T-helper 9 cell (primary cell): ENCODE results near the gene PLOD2.

ENCODE experiments used
- DNase-seq: peaks from one replicate; pipeline ENCODE4 v3.0.0-alpha.2; 2020

PLOD2 gene

DNA sequence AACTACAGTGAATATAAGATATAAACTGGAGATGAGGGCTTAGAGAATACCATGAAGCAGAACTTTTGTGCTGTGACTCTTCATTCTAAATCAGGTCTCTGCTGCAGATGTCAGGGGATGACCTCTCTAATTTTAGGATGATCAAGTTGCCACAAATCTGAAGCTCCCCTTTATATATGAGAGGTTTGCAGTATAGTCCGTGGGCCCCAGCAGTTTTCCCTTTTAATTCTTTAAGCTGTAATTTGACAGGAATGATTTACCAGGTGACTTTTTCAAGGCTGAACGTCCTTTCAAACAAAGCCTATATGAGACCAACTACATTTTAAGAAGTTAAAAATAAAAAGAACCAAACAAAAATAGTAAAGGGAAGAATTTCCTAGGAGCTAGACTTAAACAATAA is 4.9 kb upstream of the PLOD2 start:
- no peak for DNase-seq

DNA sequence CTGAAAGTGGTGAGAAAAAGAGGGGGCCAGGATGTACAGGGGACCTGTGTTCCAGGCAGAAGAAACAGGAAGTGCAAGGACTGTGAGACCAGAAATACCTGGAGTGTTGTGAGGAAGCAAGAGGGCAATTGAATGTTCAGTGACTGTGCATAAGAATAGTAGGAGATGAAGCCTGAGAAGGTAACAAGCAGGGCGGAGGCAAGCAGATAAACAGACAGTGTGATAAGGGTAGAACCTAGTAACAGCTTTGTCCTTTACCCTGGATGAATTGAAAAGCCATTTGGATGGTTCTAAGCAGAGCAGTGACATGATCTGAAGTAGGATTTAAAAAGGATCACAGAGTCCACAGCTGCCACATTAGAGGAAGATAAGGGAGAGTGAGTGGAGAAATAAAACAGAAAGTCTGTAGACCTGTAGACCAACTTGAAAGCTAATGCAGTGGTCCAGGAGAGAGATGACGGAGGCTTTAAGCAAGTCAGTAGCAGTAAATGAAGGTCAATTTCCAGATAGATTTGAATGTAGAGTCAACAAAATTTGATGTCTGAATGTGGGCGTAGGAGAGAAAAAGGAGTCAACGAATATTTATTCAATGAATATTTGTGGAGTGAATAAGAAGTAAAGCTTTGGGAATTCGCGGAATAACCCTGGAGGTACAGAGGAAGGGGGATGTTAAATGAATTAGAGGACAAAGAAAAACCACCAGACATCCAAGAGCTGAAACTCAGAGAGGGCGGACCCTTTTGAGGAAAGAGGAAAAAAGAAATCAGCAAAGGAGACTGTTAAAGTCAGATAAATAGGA is 4.2 kb upstream of the PLOD2 start:
- no peak for DNase-seq

DNA sequence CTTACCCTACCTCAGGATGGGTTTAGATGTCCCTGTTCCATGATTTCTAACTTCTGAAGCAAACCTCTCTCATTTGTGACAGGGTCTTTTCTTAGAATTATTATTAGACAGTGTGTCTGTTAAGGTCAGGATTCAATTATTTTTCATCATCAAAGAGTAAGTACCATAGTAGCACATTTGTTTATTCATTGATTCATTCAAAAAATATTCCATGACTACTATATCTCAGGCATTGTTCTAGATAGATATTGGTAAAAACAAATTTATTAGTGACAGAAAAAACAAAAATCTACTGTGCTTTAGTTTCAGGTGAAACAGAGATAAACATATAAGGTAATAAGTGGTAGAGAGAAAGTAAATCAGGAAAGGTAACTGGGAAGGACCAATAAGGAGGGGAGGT is 3.5 kb upstream of the PLOD2 start:
- DNase-seq = no peak

DNA sequence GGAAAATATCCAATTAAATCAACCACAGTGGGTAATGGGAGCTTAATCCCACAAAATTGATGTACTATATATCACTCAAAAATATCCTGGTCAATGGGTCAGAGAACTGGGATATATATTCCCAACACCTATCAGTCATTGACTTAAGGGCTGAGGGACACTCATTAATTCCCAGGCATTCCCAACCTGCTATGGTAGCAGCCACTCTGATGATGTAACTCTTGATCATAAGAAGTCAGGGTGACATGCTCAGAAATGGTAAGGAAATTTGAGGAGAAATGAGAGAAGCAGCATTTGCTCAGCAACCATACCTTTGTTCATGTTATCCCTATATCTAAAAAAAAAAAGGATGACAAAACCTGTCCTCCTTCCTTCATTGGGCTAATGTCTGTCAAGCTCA is 3.1 kb upstream of the PLOD2 start:
- DNase-seq = no peak

DNA sequence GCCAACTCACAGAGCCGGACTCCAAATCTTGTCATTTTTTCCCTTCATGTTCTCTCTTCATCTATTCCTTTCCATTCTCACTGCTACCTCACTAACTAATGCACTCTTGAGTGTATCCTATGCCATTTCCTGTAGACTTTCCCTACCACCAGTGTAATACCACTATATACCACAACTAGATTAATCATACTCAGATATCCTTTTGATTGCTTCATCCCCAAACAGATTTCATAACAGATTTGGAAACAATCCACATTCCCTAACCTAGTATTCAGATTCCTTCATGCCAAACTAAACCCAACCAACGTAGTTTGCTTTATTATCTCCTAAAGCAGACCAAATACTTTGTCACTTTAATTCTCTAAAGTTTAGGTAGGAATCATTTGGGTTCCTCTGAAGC is 2.6 kb upstream of the PLOD2 start:
- DNase-seq = no peak

DNA sequence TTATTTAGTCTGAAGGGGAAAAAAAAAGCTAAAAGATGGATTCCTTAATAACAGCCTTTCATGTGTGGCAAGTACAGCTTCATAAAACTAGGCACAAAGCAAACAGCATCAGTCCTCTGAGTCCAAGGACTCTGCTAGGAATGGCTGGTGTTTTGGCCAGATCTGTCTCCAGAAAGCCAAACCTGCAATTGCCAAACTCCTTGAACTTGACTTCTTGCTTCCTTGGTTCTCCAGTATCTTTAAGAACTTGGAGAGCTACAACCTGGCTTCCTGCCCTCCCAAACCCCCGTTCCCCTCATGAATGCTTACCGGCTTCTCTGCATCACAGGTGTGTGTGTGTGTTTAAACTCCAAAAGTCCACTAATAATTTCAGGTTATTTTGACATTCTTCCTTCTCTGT is 1.6 kb upstream of the PLOD2 start:
- no peak for DNase-seq

DNA sequence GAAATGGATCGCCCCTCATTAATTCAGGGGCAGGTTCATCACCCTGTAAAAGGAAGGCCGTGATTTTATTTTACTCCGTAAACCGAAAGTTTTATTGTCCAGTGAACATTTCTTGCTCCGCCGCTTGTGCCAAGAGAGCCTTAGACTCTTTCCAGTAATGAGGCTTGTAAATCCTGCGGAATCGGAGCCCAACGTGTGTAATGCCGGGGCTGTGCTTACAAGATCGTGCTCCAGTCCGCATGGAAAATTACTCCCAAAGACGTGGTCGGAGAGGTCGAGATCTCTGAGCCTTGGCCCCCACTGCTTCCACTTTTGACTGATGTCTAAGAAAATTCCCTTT is 649 bp upstream of the PLOD2 start:
- DNase-seq = no peak

DNA sequence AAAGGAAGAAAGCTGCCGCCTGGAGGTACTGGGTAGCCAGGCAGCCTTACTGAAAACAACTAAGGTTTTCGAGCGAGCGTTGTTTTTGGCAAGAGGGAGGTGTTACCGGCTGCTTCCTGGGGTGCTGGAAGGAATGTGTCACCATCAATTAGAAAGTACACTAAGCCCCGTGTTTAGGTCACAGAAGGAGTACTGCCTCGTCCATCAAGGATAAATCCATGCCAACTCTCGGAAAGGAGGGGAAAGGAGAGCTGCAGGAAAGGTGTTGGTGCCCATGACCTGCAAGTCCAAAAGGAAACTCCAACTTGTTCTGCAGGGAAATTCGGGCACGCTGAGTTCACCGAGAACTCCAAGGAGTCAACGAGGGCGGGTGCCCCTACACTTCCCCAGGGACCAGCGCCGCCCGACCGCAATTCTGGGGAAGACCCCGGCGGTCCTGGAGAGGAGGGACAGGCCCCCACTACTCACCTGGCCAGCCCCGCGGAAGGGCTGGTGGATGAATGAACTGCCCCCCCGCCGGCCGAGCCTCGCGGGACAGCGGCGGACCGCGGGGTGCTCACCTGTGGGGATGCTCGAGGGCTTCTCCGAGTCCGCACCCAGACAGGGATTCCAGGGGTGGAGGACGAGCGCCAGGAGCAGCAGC is 542 bp downstream of the PLOD2 start:
- DNase-seq = no peak

DNA sequence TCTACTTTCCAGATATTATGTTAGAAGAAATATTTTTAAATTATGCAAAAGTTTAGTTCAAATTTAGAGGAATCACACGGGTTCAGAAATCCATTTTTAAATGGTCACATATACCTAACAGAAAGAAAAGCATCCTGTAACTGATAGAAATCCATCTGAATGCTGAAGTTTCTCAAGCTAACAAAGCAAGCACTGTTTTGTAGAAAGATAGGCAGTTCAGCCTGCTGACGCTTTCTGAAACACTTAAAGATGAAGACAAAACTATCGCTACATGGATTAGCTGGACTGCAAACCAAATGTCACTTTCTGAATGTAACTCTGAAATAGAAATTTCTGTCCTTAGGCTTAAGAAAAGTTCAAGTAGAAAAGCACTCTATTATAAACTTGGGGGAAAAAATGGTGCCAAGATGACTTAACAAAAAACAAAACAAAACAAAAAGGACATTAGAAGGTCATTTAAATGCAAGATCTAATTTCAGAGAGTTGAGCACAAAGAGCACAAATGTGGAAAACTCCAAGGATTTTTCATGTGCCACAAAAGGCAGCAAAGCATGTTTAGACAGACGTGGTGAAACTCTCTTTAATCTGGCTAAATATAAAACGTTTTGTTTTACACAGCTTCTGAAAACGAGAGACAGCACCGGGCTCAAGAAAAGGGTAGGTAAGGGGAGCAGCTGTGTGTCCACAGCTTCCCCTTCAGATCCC is 1.2 kb downstream of the PLOD2 start:
- no peak for DNase-seq

DNA sequence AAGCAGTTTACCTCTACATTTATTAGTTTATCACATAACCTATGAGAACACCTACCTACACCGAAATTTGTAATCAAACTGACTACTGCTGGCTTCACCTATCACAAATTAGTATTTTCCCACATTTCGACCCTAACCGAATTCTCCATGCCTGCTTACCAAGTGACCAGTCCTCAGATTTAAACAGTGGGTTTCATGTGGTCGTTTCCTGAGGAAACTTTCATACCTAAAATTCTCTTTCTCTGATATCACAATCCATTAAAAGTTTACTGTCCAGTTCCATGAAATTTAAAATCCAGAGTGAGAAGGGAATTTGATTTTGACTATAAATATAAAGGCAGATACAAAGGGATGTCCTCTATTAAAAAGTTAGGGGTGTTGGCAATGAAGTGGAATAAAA is 1.9 kb downstream of the PLOD2 start:
- no peak for DNase-seq

DNA sequence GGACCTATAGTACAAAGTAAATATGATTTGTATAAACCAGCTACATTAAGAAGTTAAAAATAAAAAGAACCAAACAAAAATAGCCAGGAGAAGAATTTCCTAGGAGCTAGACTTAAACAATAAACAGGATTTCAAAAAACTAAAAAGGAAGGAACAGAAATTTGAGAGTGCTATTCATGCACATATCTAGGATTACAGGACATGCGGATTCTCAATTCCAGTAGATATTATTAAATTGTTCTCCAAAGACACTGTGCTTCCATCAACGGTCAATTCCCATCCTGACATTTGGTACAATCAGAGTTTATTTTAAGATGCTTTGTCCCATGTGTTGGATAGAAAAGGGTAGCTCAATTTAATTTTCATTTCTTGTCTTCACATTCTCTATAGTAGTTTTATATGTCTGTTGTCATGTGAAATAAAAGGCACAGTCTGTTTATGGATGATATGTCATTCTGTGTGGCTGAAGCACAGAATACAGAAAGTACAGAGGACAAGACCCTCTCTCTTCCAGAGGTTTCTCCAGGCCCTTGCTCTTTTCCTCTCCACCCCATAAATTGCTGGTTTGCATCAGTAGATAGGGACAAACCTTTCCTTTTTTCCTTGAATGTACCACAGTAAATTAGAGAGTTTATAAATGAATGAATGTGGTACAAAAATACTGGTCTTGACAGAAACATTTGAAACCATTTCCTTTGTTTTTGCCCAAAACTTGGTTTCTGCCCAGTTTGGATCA is 3.5 kb downstream of the PLOD2 start:
- DNase-seq = no peak

DNA sequence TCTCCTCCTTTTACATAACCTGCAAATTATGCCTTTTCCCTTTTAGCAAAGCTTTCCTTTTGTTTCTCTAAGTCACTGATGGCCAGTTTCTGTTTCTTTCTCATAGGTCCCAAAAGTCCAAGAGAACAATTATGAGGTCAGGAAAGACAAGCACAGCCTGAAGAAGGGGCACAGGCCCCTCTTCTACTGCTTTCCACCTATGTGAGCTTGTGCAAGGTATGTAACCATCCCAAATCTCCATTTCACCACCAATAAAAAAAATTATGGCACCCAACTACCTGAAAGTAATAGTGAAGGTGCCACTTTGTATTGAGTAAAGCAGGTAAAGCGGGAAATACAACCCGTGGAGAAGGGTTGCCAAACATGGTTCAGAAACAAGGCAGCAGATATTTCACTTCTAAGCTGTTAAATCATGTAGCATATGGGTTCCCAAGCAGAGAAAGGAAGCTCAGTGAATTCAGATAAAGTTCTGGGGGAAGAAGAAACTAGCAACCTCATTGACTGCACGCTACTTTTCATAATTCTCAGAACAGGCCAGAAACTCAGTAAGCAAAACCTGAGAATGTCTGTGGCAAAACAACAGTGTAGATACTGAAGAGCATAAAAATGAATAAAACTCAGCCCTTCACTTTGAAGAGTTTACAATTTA is 4.2 kb downstream of the PLOD2 start:
- DNase-seq = no peak

DNA sequence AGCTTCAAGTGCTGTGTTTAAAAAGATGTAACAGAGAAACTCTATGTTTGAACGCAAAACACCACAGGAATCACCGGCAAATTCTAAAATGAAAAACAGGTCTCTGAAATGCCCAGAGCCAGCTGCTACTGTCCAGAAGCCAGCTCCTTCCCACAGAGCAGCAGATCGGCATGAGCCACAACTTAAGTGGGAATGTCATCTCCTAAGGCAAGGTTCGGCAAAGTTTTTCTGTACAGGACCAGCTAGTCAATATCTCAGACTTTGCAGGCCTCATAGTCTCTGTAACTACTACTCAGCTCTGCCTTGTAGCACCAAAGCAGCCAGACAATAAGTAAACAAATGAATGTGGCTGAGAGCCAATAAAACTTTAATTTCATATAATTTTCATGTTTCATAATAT is 4.9 kb downstream of the PLOD2 start:
- no peak for DNase-seq

DNA sequence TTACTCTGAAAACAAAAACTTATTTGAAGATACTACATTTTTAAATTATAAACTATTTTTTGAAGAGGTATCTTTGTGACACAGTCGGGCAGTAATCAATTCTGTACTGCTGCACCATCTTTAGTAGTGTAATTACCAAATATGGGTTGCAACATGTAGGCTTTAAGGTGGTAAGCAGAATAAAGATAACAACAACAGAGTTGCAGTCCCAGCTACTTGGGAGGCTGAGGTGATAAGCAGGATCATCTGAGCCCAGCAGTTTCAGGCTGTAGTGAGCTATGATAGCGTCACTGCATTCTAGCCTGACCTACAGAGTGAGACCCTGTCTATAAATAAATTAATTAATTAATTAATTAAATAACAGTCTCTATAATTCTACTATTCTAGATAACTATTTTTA is 6.0 kb downstream of the PLOD2 start:
- DNase-seq = no peak

DNA sequence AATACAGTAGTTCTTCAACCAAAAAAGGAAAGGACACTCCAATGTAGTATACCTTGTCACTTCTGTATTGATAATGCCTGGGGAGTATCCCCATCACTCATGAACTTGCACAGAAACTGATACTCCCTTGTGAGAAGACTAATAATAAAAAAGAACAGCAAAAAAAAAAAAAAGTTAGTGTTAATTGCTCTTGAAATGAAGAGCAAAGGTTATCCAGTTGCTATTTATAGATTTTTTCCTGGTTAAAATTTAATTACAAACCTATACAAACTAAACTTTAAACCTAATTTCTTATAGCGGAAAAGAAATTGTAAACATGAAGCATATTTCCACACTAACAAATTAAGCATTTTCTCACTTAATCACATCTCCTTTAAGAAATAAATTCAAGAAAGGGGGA is 6.7 kb downstream of the PLOD2 start:
- no peak for DNase-seq

DNA sequence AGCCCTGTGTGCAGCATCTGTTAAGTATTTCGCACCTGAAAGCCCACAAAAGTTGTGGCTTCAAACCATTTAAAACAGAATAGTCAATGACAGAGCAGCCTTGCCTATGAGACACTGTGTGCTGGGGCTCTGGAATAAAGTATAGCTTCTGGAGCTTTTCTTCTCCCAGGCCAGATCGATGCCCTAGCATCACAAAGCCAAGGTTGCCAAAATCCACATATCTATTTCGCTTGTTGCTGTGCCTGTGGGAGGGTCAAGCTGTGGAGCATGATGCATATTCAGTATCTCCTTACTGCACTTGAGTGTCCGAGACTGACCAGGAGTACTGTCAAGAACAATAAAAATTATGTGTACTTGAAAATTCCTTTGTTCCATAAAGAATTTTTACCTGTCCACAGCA is 7.6 kb downstream of the PLOD2 start:
- DNase-seq = no peak

DNA sequence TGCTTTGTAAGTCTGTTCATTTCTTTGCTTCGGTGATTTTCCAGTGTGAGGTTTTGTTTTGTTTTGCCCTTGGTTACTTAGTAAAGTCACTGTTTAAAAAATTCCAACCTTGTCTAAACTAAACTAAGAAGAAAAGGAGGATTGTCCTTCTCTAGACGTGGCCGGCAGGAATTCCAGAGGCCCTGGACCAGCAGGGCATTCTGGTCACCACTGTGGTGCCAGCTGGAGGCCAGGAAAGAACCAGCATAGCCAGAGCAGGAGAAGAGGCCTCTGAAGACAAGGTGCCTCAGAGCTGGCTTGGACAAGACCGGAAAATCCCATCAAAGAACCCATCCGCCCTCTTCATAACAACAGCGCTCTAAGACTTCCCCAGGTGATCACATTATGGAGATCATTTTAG is 8.2 kb downstream of the PLOD2 start:
- DNase-seq = no peak

DNA sequence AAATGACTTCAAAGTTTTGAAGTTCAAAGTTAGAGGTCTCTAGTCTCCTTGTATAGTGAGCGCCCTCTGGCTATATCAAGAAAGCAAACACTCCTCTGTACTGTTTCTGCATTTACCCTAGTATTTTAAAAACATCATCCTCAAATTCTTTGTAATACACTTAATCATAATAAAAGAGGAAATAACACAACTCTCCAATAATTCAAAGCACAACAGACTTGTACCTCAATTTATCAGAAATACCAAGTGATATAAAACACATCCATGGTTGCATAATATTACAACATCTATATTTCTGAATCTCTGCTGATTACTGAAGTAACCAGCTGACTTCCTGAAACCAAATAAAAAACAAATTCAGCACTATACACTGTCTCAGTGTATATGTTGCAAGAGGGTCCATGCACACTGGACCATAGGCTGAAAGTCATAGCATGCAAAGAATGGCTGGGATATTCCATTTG is 12.5 kb downstream of the PLOD2 start:
- DNase-seq = no peak

DNA sequence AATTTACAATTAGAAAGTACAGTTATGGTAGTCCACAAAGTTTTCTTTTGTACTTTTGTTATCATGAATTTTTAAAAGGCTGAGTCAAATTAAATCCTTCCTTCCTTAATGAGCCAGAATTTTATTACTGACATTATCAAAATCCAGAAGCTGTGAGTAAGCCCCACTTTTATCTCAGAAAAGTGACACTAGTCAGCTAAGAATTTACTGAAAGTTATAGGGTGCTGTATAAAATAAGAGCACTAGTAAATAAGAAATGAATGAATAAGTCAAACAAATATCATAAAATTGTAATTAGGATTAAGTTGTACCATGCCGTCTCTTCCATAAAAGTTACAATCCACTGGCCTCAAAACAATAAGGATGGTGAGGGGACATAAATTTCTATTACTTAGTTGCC is 15.3 kb downstream of the PLOD2 start:
- no peak for DNase-seq

DNA sequence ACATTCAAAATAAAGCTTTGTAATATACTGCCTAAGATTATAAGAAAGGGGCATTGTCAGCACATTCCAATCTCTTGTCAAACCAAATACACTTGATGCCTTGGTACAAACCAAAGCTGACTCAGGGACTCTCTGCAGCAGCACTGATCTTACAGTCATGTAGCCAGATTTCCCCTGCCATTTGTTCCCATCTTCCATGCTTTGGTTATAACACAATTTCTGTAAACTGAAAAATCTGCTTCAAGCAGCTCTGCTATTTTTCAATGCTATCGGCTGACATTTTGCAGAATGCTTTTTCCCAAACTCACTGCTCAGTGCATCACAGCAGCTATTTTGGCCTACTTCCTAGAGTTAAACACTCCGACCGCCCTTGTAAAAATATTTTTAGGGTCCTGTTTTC is 18.2 kb downstream of the PLOD2 start:
- no peak for DNase-seq

DNA sequence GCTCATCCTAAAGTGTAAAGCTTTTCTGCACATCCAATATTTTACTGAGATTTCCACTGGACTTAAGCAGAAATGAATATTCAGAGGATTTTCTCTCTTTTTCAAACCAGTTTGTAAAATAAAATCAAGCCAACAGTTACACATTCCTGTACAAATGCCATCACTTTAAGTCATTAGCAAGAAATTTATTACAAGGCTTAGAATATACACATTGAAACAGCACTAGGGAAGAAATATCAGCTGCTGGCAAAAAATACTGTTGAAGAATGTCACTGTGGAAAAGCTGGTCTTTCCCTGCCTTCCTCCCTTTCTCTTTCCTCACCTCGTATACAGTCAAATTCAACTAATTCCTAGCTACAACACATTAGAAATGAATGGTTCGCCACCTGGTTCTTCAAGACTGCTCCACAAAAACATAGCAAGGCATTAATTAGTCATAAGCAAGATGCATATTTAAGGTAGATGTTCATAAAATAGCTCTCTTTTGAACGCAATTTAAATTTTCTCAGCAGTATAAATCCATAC is 21.3 kb downstream of the PLOD2 start:
- no peak for DNase-seq

DNA sequence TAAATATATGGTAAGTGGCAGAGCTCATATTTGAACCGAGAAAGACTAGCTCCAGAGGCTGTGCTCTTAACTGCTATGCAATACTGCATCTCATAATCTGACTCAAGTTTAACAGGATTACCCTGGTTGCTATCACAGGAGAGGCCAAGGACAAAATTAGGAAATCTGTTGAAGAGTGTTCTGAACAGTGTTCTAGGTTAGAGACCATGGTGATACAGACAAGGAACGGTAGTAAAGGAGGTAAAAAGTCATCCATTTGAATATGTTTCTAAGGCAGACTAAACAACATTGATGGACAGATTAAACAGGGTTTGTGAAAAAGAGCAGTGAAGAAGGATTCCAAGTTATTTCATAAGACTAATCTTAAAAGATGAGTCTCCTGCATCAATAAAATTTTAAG is 22.1 kb downstream of the PLOD2 start:
- no peak for DNase-seq

DNA sequence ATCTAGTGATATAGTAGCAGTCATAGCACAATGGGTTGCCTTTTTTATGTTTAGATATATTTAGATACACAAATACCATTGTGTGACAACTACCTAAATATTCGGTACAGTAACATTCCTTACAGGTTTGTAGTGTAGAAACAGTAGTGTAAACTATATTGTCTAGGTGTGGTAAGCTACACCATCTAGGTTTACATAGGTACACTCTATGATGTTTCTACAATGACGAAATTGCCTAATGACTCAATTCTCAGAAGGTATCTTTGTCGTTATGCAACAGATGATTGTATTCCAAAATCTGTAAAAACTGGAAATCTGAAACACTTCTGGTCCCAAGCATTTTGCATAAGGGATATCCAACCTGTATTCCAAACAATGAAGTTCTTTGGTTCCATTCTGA is 24.3 kb downstream of the PLOD2 start:
- DNase-seq = no peak
